ENCODE measurements around the gene MDM2.

DNA sequence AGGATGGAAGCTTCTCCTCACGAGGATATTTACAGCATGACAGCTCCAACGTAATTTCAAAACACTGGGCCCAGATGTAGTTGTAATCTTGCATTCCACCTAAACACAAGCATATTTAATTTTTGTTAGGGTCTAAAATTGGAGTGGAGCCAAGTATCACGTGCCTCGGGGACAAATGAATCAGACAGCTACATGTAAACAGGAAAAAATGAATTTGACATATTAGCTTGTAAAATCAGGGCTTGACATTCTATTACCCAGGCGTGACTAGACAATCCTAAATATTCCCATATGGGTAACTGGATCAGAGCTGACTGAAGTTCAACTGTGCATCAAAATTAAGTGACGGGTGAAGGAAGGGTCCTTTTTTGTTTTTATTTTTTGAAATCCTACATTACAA lies 59.0 kb downstream of the MDM2 start:
- TF ChIP-seq, protein P1, sequence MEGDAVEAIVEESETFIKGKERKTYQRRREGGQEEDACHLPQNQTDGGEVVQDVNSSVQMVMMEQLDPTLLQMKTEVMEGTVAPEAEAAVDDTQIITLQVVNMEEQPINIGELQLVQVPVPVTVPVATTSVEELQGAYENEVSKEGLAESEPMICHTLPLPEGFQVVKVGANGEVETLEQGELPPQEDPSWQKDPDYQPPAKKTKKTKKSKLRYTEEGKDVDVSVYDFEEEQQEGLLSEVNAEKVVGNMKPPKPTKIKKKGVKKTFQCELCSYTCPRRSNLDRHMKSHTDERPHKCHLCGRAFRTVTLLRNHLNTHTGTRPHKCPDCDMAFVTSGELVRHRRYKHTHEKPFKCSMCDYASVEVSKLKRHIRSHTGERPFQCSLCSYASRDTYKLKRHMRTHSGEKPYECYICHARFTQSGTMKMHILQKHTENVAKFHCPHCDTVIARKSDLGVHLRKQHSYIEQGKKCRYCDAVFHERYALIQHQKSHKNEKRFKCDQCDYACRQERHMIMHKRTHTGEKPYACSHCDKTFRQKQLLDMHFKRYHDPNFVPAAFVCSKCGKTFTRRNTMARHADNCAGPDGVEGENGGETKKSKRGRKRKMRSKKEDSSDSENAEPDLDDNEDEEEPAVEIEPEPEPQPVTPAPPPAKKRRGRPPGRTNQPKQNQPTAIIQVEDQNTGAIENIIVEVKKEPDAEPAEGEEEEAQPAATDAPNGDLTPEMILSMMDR (IDR thresholded peaks at IDR 0.05): no peak
- TF ChIP-seq POLR2A (IDR thresholded peaks at IDR 0.05): no peak
